Thyroid gland (tissue), 4 donors: ENCODE measurements around the gene CCDC192.

Experiments used
- POLR2A ChIP-seq, 2 donors: fragments of 450-650 bp; IDR thresholded peaks; one replicate each; pipeline ENCODE4 v1.6.1; 2017; ENCODE audit warnings: antibody characterized with exemption in 2 of 2, mild to moderate bottlenecking in 2 of 2, moderate library complexity in 1 of 2
- TF ChIP-seq, protein P1 (sequence below), 6 experiments: fragments of 200-600 bp in 3 of 6; fragments of 450-650 bp in 3 of 6; sonication (generic) in 3 of 6; IDR thresholded peaks; one replicate each; pipeline ENCODE4 v1.5.1; 2016 to 2019; ENCODE audit warnings: antibody characterized with exemption in 6 of 6, mild to moderate bottlenecking in 2 of 6, inconsistent platforms in 1 of 6, moderate library complexity in 1 of 6

- TF ChIP-seq, protein P1, sequence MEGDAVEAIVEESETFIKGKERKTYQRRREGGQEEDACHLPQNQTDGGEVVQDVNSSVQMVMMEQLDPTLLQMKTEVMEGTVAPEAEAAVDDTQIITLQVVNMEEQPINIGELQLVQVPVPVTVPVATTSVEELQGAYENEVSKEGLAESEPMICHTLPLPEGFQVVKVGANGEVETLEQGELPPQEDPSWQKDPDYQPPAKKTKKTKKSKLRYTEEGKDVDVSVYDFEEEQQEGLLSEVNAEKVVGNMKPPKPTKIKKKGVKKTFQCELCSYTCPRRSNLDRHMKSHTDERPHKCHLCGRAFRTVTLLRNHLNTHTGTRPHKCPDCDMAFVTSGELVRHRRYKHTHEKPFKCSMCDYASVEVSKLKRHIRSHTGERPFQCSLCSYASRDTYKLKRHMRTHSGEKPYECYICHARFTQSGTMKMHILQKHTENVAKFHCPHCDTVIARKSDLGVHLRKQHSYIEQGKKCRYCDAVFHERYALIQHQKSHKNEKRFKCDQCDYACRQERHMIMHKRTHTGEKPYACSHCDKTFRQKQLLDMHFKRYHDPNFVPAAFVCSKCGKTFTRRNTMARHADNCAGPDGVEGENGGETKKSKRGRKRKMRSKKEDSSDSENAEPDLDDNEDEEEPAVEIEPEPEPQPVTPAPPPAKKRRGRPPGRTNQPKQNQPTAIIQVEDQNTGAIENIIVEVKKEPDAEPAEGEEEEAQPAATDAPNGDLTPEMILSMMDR (IDR thresholded peaks at IDR 0.05), result no peak
- no peak for TF ChIP-seq POLR2A (IDR thresholded peaks at IDR 0.05)
Measured at GRCh38 chr5:127961763-127962145, 258.6 kb downstream of the CCDC192 start.
